Measurements from ENCODE around the gene TRIM29. TPM values are rescaled to one million over a fixed set of nuclear protein-coding genes. Genes with fewer than 3 reads are reported as not detected.

Gene TRIM29
- polyA plus RNA-seq, 1 donor: 1.8 TPM

- peak; percentile 64 for DNase-seq
Measured at GRCh38 chr11:120061761-120062560, 76.0 kb downstream of the TRIM29 start.

Other genes starting within 250 kb of the TRIM29 start
- 36.7 TPM for gene OAF, start 72.9 kb upstream of the TRIM29 start, polyA plus RNA-seq (ENCODE audit: insufficient read length)
- gene POU2F3, start 102.0 kb upstream of the TRIM29 start, polyA plus RNA-seq (ENCODE audit: insufficient read length): 0.32 TPM
- gene TLCD5, start 187.2 kb upstream of the TRIM29 start, polyA plus RNA-seq (ENCODE audit: insufficient read length): 18.8 TPM
- 141 TPM for gene ARHGEF12, start 198.3 kb upstream of the TRIM29 start, polyA plus RNA-seq (ENCODE audit: insufficient read length)

Measured in left kidney (tissue), 2 donors.